Upper lobe of left lung (tissue), 4 donors: ENCODE results near the gene FOXP1.

Experiments used
- EP300 ChIP-seq, 4 donors: sonication (generic); formaldehyde crosslinking; IDR thresholded peaks; one replicate each; pipeline ENCODE4 v1.5.1; 2017; ENCODE audit warnings: antibody characterized with exemption in 4 of 4, control low read depth in 2 of 4
- POLR2AphosphoS5 ChIP-seq, 2 donors: sonication (generic); formaldehyde crosslinking; IDR thresholded peaks; one replicate each; pipeline ENCODE4 v1.5.1; 2017; ENCODE audit warnings: antibody characterized with exemption in 2 of 2
- TF ChIP-seq, protein P1 (sequence below), 6 experiments: fragments of 450-650 bp in 4 of 6; fragments of 200-600 bp in 2 of 6; sonication (generic) in 2 of 6; IDR thresholded peaks; one replicate each; pipeline ENCODE4 v1.5.1; 2016 to 2019; ENCODE audit warnings: antibody characterized with exemption in 6 of 6

DNA sequence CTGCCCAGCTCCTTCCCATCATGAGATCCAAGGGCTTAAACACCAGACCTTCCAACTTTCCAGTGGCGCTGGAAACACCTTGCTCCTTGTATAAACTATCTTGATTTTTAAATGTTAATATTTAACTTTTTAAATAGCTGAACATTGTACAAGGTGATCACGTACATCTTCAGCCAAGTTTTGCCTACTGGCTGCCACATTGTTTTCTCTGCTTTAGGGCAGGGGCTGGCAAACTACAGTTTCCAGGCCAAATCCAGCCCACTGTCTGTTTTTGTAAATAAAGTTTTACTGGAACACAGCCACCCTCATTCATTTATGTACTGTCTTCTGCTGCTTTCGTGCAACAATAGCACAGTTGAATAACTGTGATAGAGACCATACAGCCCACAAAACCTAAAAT is 27.6 kb upstream of the FOXP1 start:
- TF ChIP-seq, protein P1, sequence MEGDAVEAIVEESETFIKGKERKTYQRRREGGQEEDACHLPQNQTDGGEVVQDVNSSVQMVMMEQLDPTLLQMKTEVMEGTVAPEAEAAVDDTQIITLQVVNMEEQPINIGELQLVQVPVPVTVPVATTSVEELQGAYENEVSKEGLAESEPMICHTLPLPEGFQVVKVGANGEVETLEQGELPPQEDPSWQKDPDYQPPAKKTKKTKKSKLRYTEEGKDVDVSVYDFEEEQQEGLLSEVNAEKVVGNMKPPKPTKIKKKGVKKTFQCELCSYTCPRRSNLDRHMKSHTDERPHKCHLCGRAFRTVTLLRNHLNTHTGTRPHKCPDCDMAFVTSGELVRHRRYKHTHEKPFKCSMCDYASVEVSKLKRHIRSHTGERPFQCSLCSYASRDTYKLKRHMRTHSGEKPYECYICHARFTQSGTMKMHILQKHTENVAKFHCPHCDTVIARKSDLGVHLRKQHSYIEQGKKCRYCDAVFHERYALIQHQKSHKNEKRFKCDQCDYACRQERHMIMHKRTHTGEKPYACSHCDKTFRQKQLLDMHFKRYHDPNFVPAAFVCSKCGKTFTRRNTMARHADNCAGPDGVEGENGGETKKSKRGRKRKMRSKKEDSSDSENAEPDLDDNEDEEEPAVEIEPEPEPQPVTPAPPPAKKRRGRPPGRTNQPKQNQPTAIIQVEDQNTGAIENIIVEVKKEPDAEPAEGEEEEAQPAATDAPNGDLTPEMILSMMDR (IDR thresholded peaks at IDR 0.05) = no peak
- TF ChIP-seq POLR2AphosphoS5 (IDR thresholded peaks at IDR 0.05) (no peak), EP300 (IDR thresholded peaks at IDR 0.05) (no peak)
